DOHH2 (cell line): Measurements from ENCODE around the gene KAZALD1.

ENCODE experiments used
- CTCF ChIP-seq: fragments of 200-600 bp; sonication (generic); IDR thresholded peaks from one replicate; pipeline ENCODE4 v1.5.1; 2014; ENCODE audit warnings: antibody characterized with exemption, mild to moderate bottlenecking, low read depth, low read length; ENCODE audit not compliant: poor library complexity, severe bottlenecking
- EZH2phosphoT487 ChIP-seq: fragments of 200-600 bp; sonication (generic); IDR thresholded peaks from 2 replicates; pipeline ENCODE4 v1.6.1; 2017; ENCODE audit warnings: borderline replicate concordance, mild to moderate bottlenecking, antibody characterized with exemption, low read length, moderate library complexity, mixed read lengths

- TF ChIP-seq CTCF (peak; percentile 59), EZH2phosphoT487 (no peak)
These were observed 6.4 kb upstream of the KAZALD1 start for GRCh38 chr10:101055411-101055810.
